H9 (cell line): Measurements from ENCODE around the gene DDX24. TPM values are rescaled to one million over a fixed set of nuclear protein-coding genes. Genes with fewer than 3 reads are reported as not detected.

Source experiments
- DNase-seq: peaks from one replicate; pipeline ENCODE4 v3.0.0-alpha.2; 2017
- H2AFZ ChIP-seq: one replicate; pipeline ENCODE4 v1.6.1; 2013; ENCODE audit warnings: mild to moderate bottlenecking, low read length, control low read depth, moderate library complexity
- H2AK5ac ChIP-seq: 2 replicates; pipeline ENCODE4 v1.6.1; 2013; ENCODE audit warnings: low read length, control low read depth, mixed read lengths; ENCODE audit not compliant: insufficient read length
- H2BK120ac ChIP-seq: one replicate; pipeline ENCODE4 v1.6.1; 2013; ENCODE audit warnings: low read depth, mild to moderate bottlenecking, low read length, control low read depth, inconsistent platforms; ENCODE audit not compliant: poor library complexity, severe bottlenecking
- H2BK12ac ChIP-seq: 2 replicates; pipeline ENCODE4 v1.6.1; 2013; ENCODE audit warnings: low read length, control low read depth, mixed read lengths, low read depth; ENCODE audit not compliant: insufficient read length
- H2BK15ac ChIP-seq: 2 replicates; pipeline ENCODE4 v1.6.1; 2013; ENCODE audit warnings: low read depth, low read length, control low read depth
- H2BK20ac ChIP-seq: one replicate; pipeline ENCODE4 v1.6.1; 2013; ENCODE audit warnings: low read depth, mild to moderate bottlenecking, low read length, control low read depth, inconsistent platforms; ENCODE audit not compliant: poor library complexity, severe bottlenecking
- H2BK5ac ChIP-seq: 2 replicates; pipeline ENCODE4 v1.6.1; 2013; ENCODE audit warnings: low read length, control low read depth, mixed read lengths; ENCODE audit not compliant: insufficient read length
- H3K14ac ChIP-seq: 2 replicates; pipeline ENCODE4 v1.6.1; 2013; ENCODE audit warnings: low read length, control low read depth; ENCODE audit not compliant: insufficient read depth
- H3K18ac ChIP-seq: 2 replicates; pipeline ENCODE4 v1.6.1; 2013; ENCODE audit warnings: low read depth, mild to moderate bottlenecking, mixed read lengths, low read length, control low read depth; ENCODE audit not compliant: insufficient read length
- H3K23ac ChIP-seq: 2 replicates; pipeline ENCODE4 v1.6.1; 2013; ENCODE audit warnings: low read length, control low read depth, mixed read lengths, low read depth; ENCODE audit not compliant: insufficient read length
- H3K23me2 ChIP-seq: 2 replicates; pipeline ENCODE4 v1.6.1; 2013; ENCODE audit warnings: low read depth, mild to moderate bottlenecking, mixed read lengths, low read length, control low read depth; ENCODE audit not compliant: insufficient read length, poor library complexity, severe bottlenecking
- H3K27ac ChIP-seq: 2 replicates; pipeline ENCODE4 v1.5.1; 2013; ENCODE audit warnings: low read length, control low read depth, mixed read lengths, low read depth; ENCODE audit not compliant: insufficient read length
- H3K27me3 ChIP-seq: 2 replicates; pipeline ENCODE4 v1.6.1; 2013; ENCODE audit warnings: low read length, control low read depth, inconsistent platforms; ENCODE audit not compliant: insufficient read depth
- H3K4ac ChIP-seq: 2 replicates; pipeline ENCODE4 v1.6.1; 2013; ENCODE audit warnings: low read depth, mild to moderate bottlenecking, control low read depth, inconsistent platforms, low read length, moderate library complexity
- H3K4me1 ChIP-seq: 2 replicates; pipeline ENCODE4 v1.6.1; 2013; ENCODE audit warnings: low read length, control low read depth, inconsistent platforms; ENCODE audit not compliant: insufficient read depth
- H3K4me2 ChIP-seq: 2 replicates; pipeline ENCODE4 v1.6.1; 2013; ENCODE audit warnings: low read length, control low read depth, mixed read lengths; ENCODE audit not compliant: insufficient read length, insufficient read depth
- H3K56ac ChIP-seq: 2 replicates; pipeline ENCODE4 v1.6.1; 2013; ENCODE audit warnings: low read depth, mild to moderate bottlenecking, mixed read lengths, low read length, control low read depth; ENCODE audit not compliant: insufficient read length
- H3K79me1 ChIP-seq: 2 replicates; pipeline ENCODE4 v1.6.1; 2013; ENCODE audit warnings: low read depth, mild to moderate bottlenecking, moderate library complexity, low read length, control low read depth, inconsistent platforms; ENCODE audit not compliant: insufficient read depth, poor library complexity, severe bottlenecking
- H3K79me2 ChIP-seq: 2 replicates; pipeline ENCODE4 v1.6.1; 2013; ENCODE audit warnings: low read length, control low read depth, inconsistent platforms; ENCODE audit not compliant: insufficient read depth
- H3K9ac ChIP-seq: 2 replicates; pipeline ENCODE4 v1.6.1; 2013; ENCODE audit warnings: low read length, control low read depth, mixed read lengths; ENCODE audit not compliant: insufficient read length; ENCODE audit errors: extremely low read depth
- H3K9me3 ChIP-seq: one replicate; pipeline ENCODE4 v1.6.1; 2013; ENCODE audit warnings: low read depth, low read length, inconsistent platforms; ENCODE audit not compliant: control insufficient read depth
- H3T11ph ChIP-seq: one replicate; pipeline ENCODE4 v1.6.1; 2013; ENCODE audit warnings: mild to moderate bottlenecking, low read length, control low read depth, inconsistent platforms
- H4K20me1 ChIP-seq: one replicate; pipeline ENCODE4 v1.6.1; 2013; ENCODE audit not compliant: control insufficient read depth, insufficient read length, insufficient read depth
- H4K5ac ChIP-seq: 2 replicates; pipeline ENCODE4 v1.6.1; 2013; ENCODE audit warnings: low read depth, mild to moderate bottlenecking, mixed read lengths, low read length, control low read depth; ENCODE audit not compliant: insufficient read length
- H4K8ac ChIP-seq: replicated peaks from 2 replicates; pipeline ENCODE4 v1.6.1; 2013; ENCODE audit warnings: low read length, control low read depth, mixed read lengths, low read depth; ENCODE audit not compliant: insufficient read length
- H4K91ac ChIP-seq: 2 replicates; pipeline ENCODE4 v1.6.1; 2013; ENCODE audit warnings: low read depth, mild to moderate bottlenecking, moderate library complexity, mixed read lengths, low read length, control low read depth; ENCODE audit not compliant: insufficient read length
- H3K27ac Mint-ChIP-seq, 3 experiments: 2 replicates in 2 of 3; 3 replicates in 1 of 3; pipeline ENCODE4 v1.8.0; 2020 to 2021; ENCODE audit warnings: mixed read lengths in 3 of 3, mild to moderate bottlenecking in 1 of 3, moderate library complexity in 1 of 3
- H3K27me3 Mint-ChIP-seq: 2 replicates; pipeline ENCODE4 v1.8.0; 2021; ENCODE audit warnings: low read depth, mild to moderate bottlenecking, moderate library complexity, mixed read lengths
- H3K36me3 Mint-ChIP-seq, 3 experiments: 2 replicates in 2 of 3; 3 replicates in 1 of 3; pipeline ENCODE4 v1.8.0; 2020 to 2021; ENCODE audit warnings: low read depth in 3 of 3, mixed read lengths in 3 of 3; ENCODE audit not compliant: insufficient read depth in 1 of 3
- H3K4me1 Mint-ChIP-seq, 2 experiments: 2 replicates each; pipeline ENCODE4 v1.8.0; 2020; ENCODE audit warnings: mixed read lengths in 2 of 2
- H3K4me3 Mint-ChIP-seq, 2 experiments: 2 replicates in 1 of 2; 3 replicates in 1 of 2; pipeline ENCODE4 v1.8.0; 2020 to 2021; ENCODE audit warnings: mild to moderate bottlenecking in 2 of 2, mixed read lengths in 2 of 2, moderate library complexity in 1 of 2
- H3K9me3 Mint-ChIP-seq, 2 experiments: 2 replicates in 1 of 2; 3 replicates in 1 of 2; pipeline ENCODE4 v1.8.0; 2020; ENCODE audit warnings: mild to moderate bottlenecking in 2 of 2, mixed read lengths in 2 of 2, moderate library complexity in 1 of 2
- WGBS: extraction: QIAGEN DNeasy Blood & Tissue Kit; methylation state at CpG from one replicate; pipeline ENCODE4 v1.1.7; 2013; ENCODE audit warnings: missing lambda C conversion rate, low lambda C conversion rate, mixed read lengths; ENCODE audit not compliant: insufficient read length; ENCODE audit errors: extremely low coverage; 5-methylcytosine and 5-hydroxymethylcytosine counted together
- total RNA-seq: library from RNA; stranded (reverse); gene quantifications from 2 replicates; pipeline ENCODE4 v1.2.1, GENCODE V29; 2021
- TF ChIP-seq, protein P1 (sequence below): fragments of 200-600 bp; sonication (generic); conservative IDR thresholded peaks from 3 replicates; pipeline ENCODE4 v1.8.0; 2021; ENCODE audit warnings: antibody characterized with exemption, mild to moderate bottlenecking

Gene DDX24
- total RNA-seq, 1 experiment from 2014 or later: 172 TPM

DNA sequence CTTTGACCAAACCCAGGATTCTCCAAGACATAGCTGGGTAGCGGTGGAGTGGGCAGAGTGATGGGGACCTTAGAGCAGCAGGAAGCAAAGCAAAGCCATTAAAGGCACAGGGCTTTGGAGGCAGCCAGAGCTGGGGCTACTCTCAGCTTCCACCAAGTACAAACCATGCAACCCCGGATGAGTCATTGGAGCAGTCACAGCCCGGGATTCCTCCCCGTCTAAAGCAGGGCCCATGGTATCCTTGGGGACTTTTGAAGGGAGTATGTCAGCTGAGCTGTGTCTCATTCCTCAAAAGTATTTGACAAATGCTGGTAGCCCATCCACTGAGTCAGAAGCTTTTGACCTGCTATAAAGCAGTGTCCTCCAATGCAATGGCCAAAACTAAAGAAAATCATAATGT, 19.8 kb upstream of the DDX24 start:
- no peak overlapping the region for H2BK12ac ChIP-seq
- TF ChIP-seq, protein P1, sequence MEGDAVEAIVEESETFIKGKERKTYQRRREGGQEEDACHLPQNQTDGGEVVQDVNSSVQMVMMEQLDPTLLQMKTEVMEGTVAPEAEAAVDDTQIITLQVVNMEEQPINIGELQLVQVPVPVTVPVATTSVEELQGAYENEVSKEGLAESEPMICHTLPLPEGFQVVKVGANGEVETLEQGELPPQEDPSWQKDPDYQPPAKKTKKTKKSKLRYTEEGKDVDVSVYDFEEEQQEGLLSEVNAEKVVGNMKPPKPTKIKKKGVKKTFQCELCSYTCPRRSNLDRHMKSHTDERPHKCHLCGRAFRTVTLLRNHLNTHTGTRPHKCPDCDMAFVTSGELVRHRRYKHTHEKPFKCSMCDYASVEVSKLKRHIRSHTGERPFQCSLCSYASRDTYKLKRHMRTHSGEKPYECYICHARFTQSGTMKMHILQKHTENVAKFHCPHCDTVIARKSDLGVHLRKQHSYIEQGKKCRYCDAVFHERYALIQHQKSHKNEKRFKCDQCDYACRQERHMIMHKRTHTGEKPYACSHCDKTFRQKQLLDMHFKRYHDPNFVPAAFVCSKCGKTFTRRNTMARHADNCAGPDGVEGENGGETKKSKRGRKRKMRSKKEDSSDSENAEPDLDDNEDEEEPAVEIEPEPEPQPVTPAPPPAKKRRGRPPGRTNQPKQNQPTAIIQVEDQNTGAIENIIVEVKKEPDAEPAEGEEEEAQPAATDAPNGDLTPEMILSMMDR: no peak
- H3K9ac ChIP-seq: no peak overlapping the region
- H3K23me2 ChIP-seq: no peaks in the 10 kb centered on the region
- no peaks in the 10 kb centered on the region for H3K79me1 ChIP-seq
- H4K8ac ChIP-seq: no peak overlapping the region
- no peak overlapping the region for H2BK20ac ChIP-seq
- no peak overlapping the region for H4K91ac ChIP-seq
- no peak overlapping the region for H2BK5ac ChIP-seq
- no peaks in the 10 kb centered on the region for H4K20me1 ChIP-seq
- no peak overlapping the region for H3T11ph ChIP-seq
- H3K79me2 ChIP-seq: no peaks in the 10 kb centered on the region
- H2AFZ ChIP-seq: no peak overlapping the region
- H3K4me2 ChIP-seq: no peak overlapping the region
- no peak overlapping the region for H3K27ac ChIP-seq
- Mint-ChIP-seq H3K4me1 (peaks cover 0 to 5% of the 10 kb centered on the region in 2 experiments; a peak in 1 of 4 replicates), H3K27ac (peak overlapping the region in 1 of 3 experiments; percentile 73; a peak in 1 of 7 replicates), H3K36me3 (peaks cover 0 to 5% (median 1%) of the 10 kb centered on the region in 3 experiments; a peak in 2 of 7 replicates), H3K27me3 (no peaks in the 10 kb centered on the region), H3K9me3 (no peaks in the 10 kb centered on the region; a peak in 1 of 5 replicates), H3K4me3 (no peak overlapping the region)
- H4K5ac ChIP-seq: no peak overlapping the region
- no peaks in the 10 kb centered on the region for H3K9me3 ChIP-seq
- no peak overlapping the region for H2AK5ac ChIP-seq
- H3K4me1 ChIP-seq: no peaks in the 10 kb centered on the region
- no peaks in the 10 kb centered on the region for H3K27me3 ChIP-seq
- no peak overlapping the region for H3K4ac ChIP-seq
- DNase-seq: no peak
- H2BK120ac ChIP-seq: no peak overlapping the region
- no peak overlapping the region for H3K23ac ChIP-seq
- no peak overlapping the region for H3K56ac ChIP-seq
- WGBS: no CpG with 5 or more reads among the region's 4 CpGs
- H3K14ac ChIP-seq: no peak overlapping the region
- no peak overlapping the region for H2BK15ac ChIP-seq
- H3K18ac ChIP-seq: no peak overlapping the region
